GM12878 (cell line): ENCODE data around the gene MCRIP2. TPM values are rescaled to one million over a fixed set of nuclear protein-coding genes. Genes with fewer than 3 reads are reported as not detected.
A peak's percentile ranks its signal among the peaks of the same experiment; 100 is the strongest.

Source experiments
- ATAC-seq: fragments of 200-7000 bp; cut with Tn5 transposase; 3 replicates; pipeline ENCODE4 v1.9.1; 2020; ENCODE audit warnings: mild to moderate bottlenecking, moderate library complexity
- BruUV-seq: library from RNA; stranded (reverse); fragments of 400-500 nt; replicated peaks from 2 replicates; lab custom pipeline; 2021; lab: Mats Ljungman, UMichigan
- CTCF ChIA-PET: fragments of 300-600 bp; sonication (Branson Sonifier 250); formaldehyde crosslinking; extraction: SDS; loops from one replicate; lab custom pipeline; 2021; ENCODE audit warnings: inconsistent platforms; lab: Yijun Ruan, JAX
- POLR2A ChIA-PET: fragments of 350-600 bp; formaldehyde crosslinking; extraction: SDS; loops from one replicate; lab custom pipeline; 2021; ENCODE audit warnings: inconsistent platforms; lab: Charles Lee
- RAD21 ChIA-PET: fragments of 300-600 bp; sonication (Branson Sonifier 250); formaldehyde crosslinking; loops from one replicate; lab custom pipeline; 2023; ENCODE audit warnings: antibody characterized with exemption; ENCODE audit not compliant: unreplicated experiment; lab: Charles Lee
- SMC1A ChIA-PET: fragments of 300-600 bp; sonication (Branson Sonifier 250); formaldehyde crosslinking; loops from one replicate; lab custom pipeline; 2023; ENCODE audit not compliant: unreplicated experiment, uncharacterized antibody; lab: Charles Lee
- DNase-seq: peaks from one replicate; pipeline ENCODE4 v3.0.0-alpha.2; 2011; ENCODE audit warnings: low read depth, low spot score
- FAIRE-seq: peaks from 3 replicates; lab custom pipeline; 2011; peaks lifted over from hg19 to GRCh38; lab: Jason Lieb, UNC
- H2AFZ ChIP-seq: 2 replicates; pipeline ENCODE4 v1.6.0; 2011; ENCODE audit warnings: low read depth, low read length, control low read depth; ENCODE audit not compliant: control insufficient read depth
- H3K27ac ChIP-seq: 2 replicates; pipeline ENCODE4 v1.5.1; 2011; ENCODE audit warnings: control low read depth; ENCODE audit not compliant: control insufficient read depth, insufficient read depth
- H3K27me3 ChIP-seq, 2 experiments: replicated peaks in 1 of 2; 2 replicates each; pipeline versions ENCODE4 v1.6.0 to v1.6.1; 2011; ENCODE audit warnings: low read length in 1 of 2; ENCODE audit not compliant: control insufficient read depth in 2 of 2, insufficient read depth in 2 of 2
- H3K36me3 ChIP-seq, 2 experiments: 2 replicates each; pipeline ENCODE4 v1.5.1; 2011; ENCODE audit warnings: low read length in 1 of 2; ENCODE audit not compliant: control insufficient read depth in 2 of 2, insufficient read depth in 2 of 2
- H3K4me1 ChIP-seq: 2 replicates; pipeline ENCODE4 v1.6.1; 2011; ENCODE audit warnings: mild to moderate bottlenecking, low read length, moderate library complexity, mixed read lengths; ENCODE audit not compliant: control insufficient read depth, insufficient read depth
- H3K4me2 ChIP-seq: 2 replicates; pipeline ENCODE4 v1.6.0; 2011; ENCODE audit warnings: control low read depth; ENCODE audit not compliant: control insufficient read depth, insufficient read depth
- H3K4me3 ChIP-seq: fragments of 200-600 bp; sonication (generic); 2 replicates; pipeline ENCODE4 v1.5.1; 2016
- H3K79me2 ChIP-seq: 2 replicates; pipeline ENCODE4 v1.6.0; 2011; ENCODE audit warnings: low read length; ENCODE audit not compliant: control insufficient read depth, insufficient read depth
- H3K9ac ChIP-seq: 2 replicates; pipeline ENCODE4 v1.8.0; 2011; ENCODE audit warnings: low read length, control low read depth, mixed read lengths; ENCODE audit not compliant: control insufficient read depth, insufficient read depth
- H3K9me3 ChIP-seq: replicated peaks from 3 replicates; pipeline ENCODE4 v1.5.1; 2011; ENCODE audit warnings: mild to moderate bottlenecking, low read length; ENCODE audit not compliant: control insufficient read depth, insufficient read depth
- H4K20me1 ChIP-seq: 2 replicates; pipeline ENCODE4 v1.6.0; 2011; ENCODE audit not compliant: control insufficient read depth, insufficient read depth
- ATF3 ChIP-seq: IDR thresholded peaks from 2 replicates; pipeline ENCODE4 v1.6.1; 2011; ENCODE audit warnings: low read depth, mild to moderate bottlenecking, low read length, moderate library complexity, borderline replicate concordance; ENCODE audit errors: extremely low read depth
- CHD1 ChIP-seq: IDR thresholded peaks from 2 replicates; pipeline ENCODE4 v1.6.1; 2012; ENCODE audit warnings: low read depth, low read length, improper control_type of control experiment
- HDAC6 ChIP-seq: fragments of 200-600 bp; sonication (generic); IDR thresholded peaks from one replicate; pipeline ENCODE4 v1.8.0; 2017; ENCODE audit warnings: antibody characterized with exemption; ENCODE audit not compliant: unreplicated experiment
- IKZF2 ChIP-seq, 2 experiments: fragments of 450-650 bp; IDR thresholded peaks; 2 replicates each; pipeline ENCODE4 v1.6.1; 2017; ENCODE audit warnings: mild to moderate bottlenecking in 2 of 2, moderate library complexity in 2 of 2
- MXI1 ChIP-seq: fragments of 150-350 bp; IDR thresholded peaks from 2 replicates; pipeline ENCODE4 v1.6.1; 2011; ENCODE audit warnings: low read depth, mild to moderate bottlenecking, inconsistent platforms, low read length, improper control_type of control experiment
- NBN ChIP-seq: fragments of 450-650 bp; IDR thresholded peaks from 2 replicates; pipeline ENCODE4 v1.6.1; 2016
- NR2F1 ChIP-seq: fragments of 450-650 bp; conservative IDR thresholded peaks from 2 replicates; pipeline ENCODE4 v1.6.1; 2017; ENCODE audit warnings: mild to moderate bottlenecking
- RUNX3 ChIP-seq: IDR thresholded peaks from 2 replicates; pipeline ENCODE4 v1.6.1; 2012; ENCODE audit warnings: low read length, inconsistent platforms
- SIX5 ChIP-seq: IDR thresholded peaks from 2 replicates; pipeline ENCODE4 v1.6.1; 2011; ENCODE audit warnings: mild to moderate bottlenecking, low read depth, low read length, moderate library complexity; ENCODE audit not compliant: severe bottlenecking
- SUZ12 ChIP-seq: fragments of 200-600 bp; sonication (generic); IDR thresholded peaks from one replicate; pipeline ENCODE4 v1.6.1; 2018; ENCODE audit warnings: antibody characterized with exemption, mild to moderate bottlenecking; ENCODE audit not compliant: unreplicated experiment
- TCF3 ChIP-seq: IDR thresholded peaks from 2 replicates; pipeline ENCODE4 v1.6.1; 2012; ENCODE audit warnings: low read depth, mild to moderate bottlenecking, low read length, borderline replicate concordance; ENCODE audit not compliant: insufficient read depth
- ZBTB11 ChIP-seq: fragments of 450-650 bp; formaldehyde crosslinking; IDR thresholded peaks from 2 replicates; pipeline ENCODE4 v1.5.0; 2022; ENCODE audit warnings: mild to moderate bottlenecking, missing genetic modification characterization
- ZNF622 ChIP-seq: fragments of 450-650 bp; IDR thresholded peaks from 2 replicates; pipeline ENCODE4 v1.6.1; 2017; ENCODE audit warnings: mild to moderate bottlenecking, inconsistent platforms
- WGBS: methylation state at CpG from one replicate; pipeline ENCODE4 v1.1.6; 2016; ENCODE audit warnings: low lambda C conversion rate; ENCODE audit not compliant: insufficient replicate concordance, insufficient coverage; ENCODE audit errors: missing lambda C conversion rate; 5-methylcytosine and 5-hydroxymethylcytosine counted together
- in situ Hi-C: fragments of 300-500 bp; cut with MboI; formaldehyde crosslinking; loops from 9 replicates; pipeline ENCODE4 v1.14.3; 2018; ENCODE audit warnings: mixed read lengths
- intact Hi-C: fragments of 100-400 bp; cut with micrococcal nuclease; formaldehyde crosslinking; loops from one replicate; pipeline ENCODE4 v1.14.2; 2022; ENCODE audit not compliant: unreplicated experiment
- polyA plus RNA-seq, 11 experiments: library from polyadenylated mRNA; depleted of rRNA in 4 of 11; unstranded in 6 of 11; stranded (reverse) in 5 of 11; fragments of >200 nt; fragmentation: Nextera tagmentation in 4 of 11; fragmentation: Illumina TruSeq in 1 of 11; extraction: Ambion mirVana in 4 of 11; extraction: Trizol in 1 of 11; gene quantifications; 1 replicate in 1 of 11; 2 replicates in 10 of 11; pipeline versions ENCODE4 v1.2.1 to v1.2.3, GENCODE V29; 2011 to 2016; ENCODE audit warnings: inconsistent platforms in 2 of 11, missing spikeins in 2 of 11, low read depth in 1 of 11
- total RNA-seq, 4 experiments: library from RNA; depleted of rRNA in 3 of 4; stranded (reverse); fragments of >200 nt in 3 of 4; fragmentation: Illumina TruSeq in 1 of 4; extraction: Trizol in 1 of 4; gene quantifications; 2 replicates each; pipeline versions ENCODE4 v1.2.1 to v1.2.3, GENCODE V29; 2013 to 2021
- TF ChIP-seq, protein P1 (sequence below): fragments of 450-650 bp; conservative IDR thresholded peaks from 2 replicates; pipeline ENCODE4 v1.6.1; 2017; ENCODE audit warnings: mild to moderate bottlenecking, moderate library complexity

MCRIP2 gene
- total and polyA plus RNA-seq, 10 of the 15 experiments (the other 5 are each of a cell fraction or from before 2014, with no cell fraction given), result 0.19 to 93.1 (median 57.9) TPM

DNA sequence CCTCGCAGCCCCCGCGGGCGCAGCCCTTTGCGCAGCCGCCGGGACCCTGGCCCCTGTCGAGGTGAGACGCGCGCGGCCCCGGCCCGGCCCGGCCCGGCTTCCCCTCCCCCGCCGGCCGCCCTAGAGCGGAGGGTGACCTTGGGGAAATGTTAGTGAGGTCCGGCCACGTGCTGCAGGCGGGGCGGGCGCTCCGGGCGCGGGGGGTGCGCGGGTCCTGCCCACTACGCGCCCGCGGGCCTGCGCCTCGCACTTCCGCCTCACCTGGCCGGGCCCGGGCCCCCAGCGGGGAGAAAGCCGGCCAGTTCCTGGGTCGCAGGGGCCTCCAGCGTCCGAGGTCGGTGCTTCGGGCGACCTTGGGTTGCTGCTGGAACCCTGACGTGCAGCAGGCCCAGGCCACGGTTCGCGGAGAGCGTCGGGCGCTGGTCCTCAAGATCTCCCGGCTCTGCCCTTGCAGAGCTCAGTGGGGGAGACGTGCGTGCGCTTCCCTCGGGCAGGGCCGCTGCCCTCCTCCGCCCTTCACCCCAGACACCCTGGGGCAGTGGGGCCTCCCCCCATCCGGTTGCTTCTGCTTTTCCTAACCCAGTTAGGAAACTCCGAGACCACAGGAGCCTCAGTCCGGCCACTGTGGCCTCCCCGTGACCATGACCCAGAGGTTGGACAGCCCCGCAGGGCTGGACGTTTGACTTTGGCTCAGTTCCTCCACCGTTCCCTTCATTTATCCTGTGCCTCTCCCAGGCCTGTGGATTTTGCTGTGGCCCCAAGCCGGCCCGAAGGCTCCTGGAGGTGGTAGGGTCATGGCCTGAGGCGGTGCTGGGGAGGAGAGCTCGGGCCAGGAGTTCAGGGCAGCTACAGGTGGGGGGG, 791 bp downstream of the MCRIP2 start:
- H3K27ac ChIP-seq, result peak overlapping the region; percentile 83
- H3K4me1 ChIP-seq, result peaks cover 12% of the 10 kb centered on the region
- peak overlapping the region; percentile 89 for H3K9ac ChIP-seq
- CTCF ChIA-PET, result interaction anchor here (1.0 kb wide), 1 partner anchor 162 kb away, joined by 3 read pairs; no protein-coding TSS in a partner anchor
- no peak for FAIRE-seq
- H3K4me2 ChIP-seq, result peak overlapping the region; percentile 72
- no peaks in the 10 kb centered on the region for H3K27me3 ChIP-seq
- POLR2A ChIA-PET, result interaction anchor here (1.3 kb wide), 1 partner anchor 38 kb away, joined by 4 read pairs; the partner anchor contains the start of gene STUB1
- SMC1A ChIA-PET, result no interaction called here
- H2AFZ ChIP-seq, result peak overlapping the region; percentile 37
- in situ Hi-C loops, result no loop called here
- H4K20me1 ChIP-seq, result no peaks in the 10 kb centered on the region
- RAD21 ChIA-PET, result no interaction called here
- no TSS peak for BruUV-seq
- intact Hi-C loops, result no loop called here
- H3K79me2 ChIP-seq, result peaks cover 30% of the 10 kb centered on the region
- no peaks in the 10 kb centered on the region for H3K9me3 ChIP-seq
- H3K36me3 ChIP-seq, result no peaks in the 10 kb centered on the region; a peak in 2 of 4 replicates
- 4% methylated on average over 59 of the region's 72 CpGs for WGBS
- H3K4me3 ChIP-seq, result peak overlapping the region; percentile 98
- DNase-seq, result no peak
- ATAC-seq, result peak; percentile 68
- peak; percentile 25 to 34; a peak in 2 of 4 replicates for TF ChIP-seq IKZF2 (IDR thresholded peaks at IDR 0.05)
- no peak for TF ChIP-seq SIX5
- TF ChIP-seq ZNF622, result no peak
- peak; percentile 14; the same call in 1 of the 2 replicates for TF ChIP-seq MXI1
- peak; percentile 51; the same call in 1 of the 2 replicates for TF ChIP-seq NBN
- TF ChIP-seq TCF3, result 0 out of 2 replicates have a peak, but pooled peaks have one; percentile 6
- no peak for TF ChIP-seq ATF3
- TF ChIP-seq SUZ12, result no peak
- peak; percentile 40; the same call in 1 of the 2 replicates for TF ChIP-seq RUNX3
- TF ChIP-seq, protein P1, sequence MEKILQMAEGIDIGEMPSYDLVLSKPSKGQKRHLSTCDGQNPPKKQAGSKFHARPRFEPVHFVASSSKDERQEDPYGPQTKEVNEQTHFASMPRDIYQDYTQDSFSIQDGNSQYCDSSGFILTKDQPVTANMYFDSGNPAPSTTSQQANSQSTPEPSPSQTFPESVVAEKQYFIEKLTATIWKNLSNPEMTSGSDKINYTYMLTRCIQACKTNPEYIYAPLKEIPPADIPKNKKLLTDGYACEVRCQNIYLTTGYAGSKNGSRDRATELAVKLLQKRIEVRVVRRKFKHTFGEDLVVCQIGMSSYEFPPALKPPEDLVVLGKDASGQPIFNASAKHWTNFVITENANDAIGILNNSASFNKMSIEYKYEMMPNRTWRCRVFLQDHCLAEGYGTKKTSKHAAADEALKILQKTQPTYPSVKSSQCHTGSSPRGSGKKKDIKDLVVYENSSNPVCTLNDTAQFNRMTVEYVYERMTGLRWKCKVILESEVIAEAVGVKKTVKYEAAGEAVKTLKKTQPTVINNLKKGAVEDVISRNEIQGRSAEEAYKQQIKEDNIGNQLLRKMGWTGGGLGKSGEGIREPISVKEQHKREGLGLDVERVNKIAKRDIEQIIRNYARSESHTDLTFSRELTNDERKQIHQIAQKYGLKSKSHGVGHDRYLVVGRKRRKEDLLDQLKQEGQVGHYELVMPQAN, result peak; percentile 65; the same call in 1 of the 2 replicates
- TF ChIP-seq NR2F1, result 0 out of 2 replicates have a peak, but pooled peaks have one; percentile 65
- TF ChIP-seq HDAC6, result peak; percentile 31
- no peak for TF ChIP-seq CHD1
- no peak for TF ChIP-seq ZBTB11 (CRISPR knock-in tag)
